ENCODE measurements around the gene BRK1.
"Not testable (repeated sequence)": the region's sequence is repeated elsewhere in the genome, so short reads cannot be mapped to it uniquely, and the experiment has no call there.

Gene BRK1

GRCh38 chr3:10135872-10136271, 20.4 kb downstream of the BRK1 start:
- H3K36me3 ChIP-seq (ENCODE audit: control insufficient read depth in 2 of 2, insufficient read depth in 1 of 2, low read length in 2 of 2); POLR2A ChIA-PET; H3K4me1 ChIP-seq (ENCODE audit: control insufficient read depth, insufficient read depth, low read length); H3K27ac ChIP-seq (ENCODE audit: extremely low read depth, low read depth, low read length); CTCF ChIA-PET; H3K4me3 ChIP-seq (ENCODE audit: low read depth, low read length); H3K9me3 ChIP-seq (ENCODE audit: control insufficient read depth, insufficient read depth, low read depth, low read length): not testable (repeated sequence)
- peak; percentile 14; the same call in 1 of the 2 replicates for TF ChIP-seq SP2 (tag by site-specific recombination; IDR thresholded peaks at IDR 0.05)

- Histone ChIP-seq H3K27ac (ENCODE audit: extremely low read depth, low read depth, low read length) (no peak overlapping the region), H3K36me3 (ENCODE audit: control insufficient read depth in 2 of 2, insufficient read depth in 1 of 2, low read length in 2 of 2) (no peaks in the 10 kb centered on the region), H3K4me3 (ENCODE audit: low read depth, low read length) (no peak overlapping the region), H3K9me3 (ENCODE audit: control insufficient read depth, insufficient read depth, low read depth, low read length) (no peaks in the 10 kb centered on the region), H3K4me1 (ENCODE audit: control insufficient read depth, insufficient read depth, low read length) (no peaks in the 10 kb centered on the region)
- POLR2A ChIA-PET: no interaction called here
- CTCF ChIA-PET: no interaction called here
- TF ChIP-seq ZNF654 (tag by site-specific recombination; IDR thresholded peaks at IDR 0.05; ENCODE audit: low read depth): no peak
- no peak for TF ChIP-seq ZNF132 (tag by site-specific recombination; IDR thresholded peaks at IDR 0.05; ENCODE audit: borderline replicate concordance)
- peak; percentile 89 for TF ChIP-seq REST (tag by site-specific recombination; IDR thresholded peaks at IDR 0.05)
These were observed 21.0 kb downstream of the BRK1 start for GRCh38 chr3:10136426-10137005.

GRCh38 chr3:10137178-10137577, 21.7 kb downstream of the BRK1 start:
- ChIA-PET CTCF (no interaction called here), POLR2A (no interaction called here)
- no peak overlapping the region for H3K27ac ChIP-seq (ENCODE audit: extremely low read depth, low read depth, low read length)

DNA sequence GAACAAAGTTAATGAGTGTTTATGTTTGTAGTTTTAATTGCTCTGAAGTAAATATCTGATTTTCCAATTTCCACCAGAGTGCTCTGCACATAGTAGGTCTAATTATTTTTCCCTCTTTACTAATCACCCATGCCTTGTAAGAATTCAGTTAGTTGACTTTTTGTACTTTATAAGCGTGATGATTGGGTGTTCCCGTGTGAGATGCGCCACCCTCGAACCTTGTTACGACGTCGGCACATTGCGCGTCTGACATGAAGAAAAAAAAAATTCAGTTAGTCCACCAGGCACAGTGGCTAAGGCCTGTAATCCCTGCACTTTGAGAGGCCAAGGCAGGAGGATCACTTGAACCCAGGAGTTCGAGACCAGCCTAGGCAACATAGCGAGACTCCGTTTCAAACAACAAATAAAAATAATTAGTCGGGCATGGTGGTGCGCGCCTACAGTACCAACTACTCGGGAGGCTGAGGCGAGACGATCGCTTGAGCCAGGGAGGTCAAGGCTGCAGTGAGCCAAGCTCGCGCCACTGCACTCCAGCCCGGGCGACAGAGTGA, 25.6 kb downstream of the BRK1 start:
- Histone ChIP-seq H3K36me3 (ENCODE audit: control insufficient read depth in 2 of 2, insufficient read depth in 1 of 2, low read length in 2 of 2) (peaks cover 11 to 25% of the 10 kb centered on the region in 2 experiments; a peak in 2 of 3 replicates), H3K9me3 (ENCODE audit: control insufficient read depth, insufficient read depth, low read depth, low read length) (no peaks in the 10 kb centered on the region), H3K4me3 (ENCODE audit: low read depth, low read length) (no peak overlapping the region), H3K4me1 (ENCODE audit: control insufficient read depth, insufficient read depth, low read length) (no peaks in the 10 kb centered on the region), H3K27ac (ENCODE audit: extremely low read depth, low read depth, low read length) (no peak overlapping the region)
- ChIA-PET CTCF (interaction anchor here (0.7 kb wide), 2 partner anchors 11 to 174 kb away, joined by 3 to 4 read pairs; no protein-coding TSS in a partner anchor), POLR2A (interaction anchor here (0.6 to 1.5 kb wide), 13 partner anchors 10 to 415 kb away, joined by 3 to 9 read pairs (median 4); partner anchors contain the start of genes BRK1, IRAK2 and SEC13)
- TF ChIP-seq SP3 (tag by site-specific recombination; IDR thresholded peaks at IDR 0.05): no peak
- no peak for TF ChIP-seq ZNF175 (tag by site-specific recombination; IDR thresholded peaks at IDR 0.05)
- TF ChIP-seq, protein P1, sequence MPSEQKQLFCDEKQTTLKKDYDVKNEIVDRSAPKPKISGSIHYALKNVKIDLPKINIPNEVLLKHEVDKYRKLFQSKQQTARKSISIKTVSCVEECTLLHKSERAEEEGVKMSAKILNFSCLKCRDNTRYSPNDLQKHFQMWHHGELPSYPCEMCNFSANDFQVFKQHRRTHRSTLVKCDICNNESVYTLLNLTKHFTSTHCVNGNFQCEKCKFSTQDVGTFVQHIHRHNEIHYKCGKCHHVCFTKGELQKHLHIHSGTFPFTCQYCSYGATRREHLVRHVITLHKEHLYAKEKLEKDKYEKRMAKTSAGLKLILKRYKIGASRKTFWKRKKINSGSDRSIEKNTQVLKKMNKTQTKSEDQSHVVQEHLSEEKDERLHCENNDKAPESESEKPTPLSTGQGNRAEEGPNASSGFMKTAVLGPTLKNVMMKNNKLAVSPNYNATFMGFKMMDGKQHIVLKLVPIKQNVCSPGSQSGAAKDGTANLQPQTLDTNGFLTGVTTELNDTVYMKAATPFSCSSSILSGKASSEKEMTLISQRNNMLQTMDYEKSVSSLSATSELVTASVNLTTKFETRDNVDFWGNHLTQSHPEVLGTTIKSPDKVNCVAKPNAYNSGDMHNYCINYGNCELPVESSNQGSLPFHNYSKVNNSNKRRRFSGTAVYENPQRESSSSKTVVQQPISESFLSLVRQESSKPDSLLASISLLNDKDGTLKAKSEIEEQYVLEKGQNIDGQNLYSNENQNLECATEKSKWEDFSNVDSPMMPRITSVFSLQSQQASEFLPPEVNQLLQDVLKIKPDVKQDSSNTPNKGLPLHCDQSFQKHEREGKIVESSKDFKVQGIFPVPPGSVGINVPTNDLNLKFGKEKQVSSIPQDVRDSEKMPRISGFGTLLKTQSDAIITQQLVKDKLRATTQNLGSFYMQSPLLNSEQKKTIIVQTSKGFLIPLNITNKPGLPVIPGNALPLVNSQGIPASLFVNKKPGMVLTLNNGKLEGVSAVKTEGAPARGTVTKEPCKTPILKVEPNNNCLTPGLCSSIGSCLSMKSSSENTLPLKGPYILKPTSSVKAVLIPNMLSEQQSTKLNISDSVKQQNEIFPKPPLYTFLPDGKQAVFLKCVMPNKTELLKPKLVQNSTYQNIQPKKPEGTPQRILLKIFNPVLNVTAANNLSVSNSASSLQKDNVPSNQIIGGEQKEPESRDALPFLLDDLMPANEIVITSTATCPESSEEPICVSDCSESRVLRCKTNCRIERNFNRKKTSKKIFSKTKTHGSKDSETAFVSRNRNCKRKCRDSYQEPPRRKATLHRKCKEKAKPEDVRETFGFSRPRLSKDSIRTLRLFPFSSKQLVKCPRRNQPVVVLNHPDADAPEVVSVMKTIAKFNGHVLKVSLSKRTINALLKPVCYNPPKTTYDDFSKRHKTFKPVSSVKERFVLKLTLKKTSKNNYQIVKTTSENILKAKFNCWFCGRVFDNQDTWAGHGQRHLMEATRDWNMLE (tag by site-specific recombination; conservative IDR thresholded peaks at IDR 0.05; ENCODE audit: low read depth): peak; percentile 41; the same call in 1 of the 2 replicates
- TF ChIP-seq ZNF529 (tag by site-specific recombination; IDR thresholded peaks at IDR 0.05; ENCODE audit: insufficient replicate concordance): no peak
- TF ChIP-seq ZNF146 (tag by site-specific recombination; IDR thresholded peaks at IDR 0.05): no peak

More at GRCh38 chr3:10137178-10137577, 21.7 kb downstream of the BRK1 start:
- Histone ChIP-seq H3K36me3 (ENCODE audit: control insufficient read depth in 2 of 2, insufficient read depth in 1 of 2, low read length in 2 of 2) (no peaks in the 10 kb centered on the region), H3K4me1 (ENCODE audit: control insufficient read depth, insufficient read depth, low read length) (no peaks in the 10 kb centered on the region), H3K9me3 (ENCODE audit: control insufficient read depth, insufficient read depth, low read depth, low read length) (no peaks in the 10 kb centered on the region), H3K4me3 (ENCODE audit: low read depth, low read length) (no peak overlapping the region)
- TF ChIP-seq ZNF37A (tag by site-specific recombination; IDR thresholded peaks at IDR 0.05): no peak
- TF ChIP-seq AEBP2 (tag by site-specific recombination; IDR thresholded peaks at IDR 0.05; ENCODE audit: borderline replicate concordance): no peak
- TF ChIP-seq ZNF658 (tag by site-specific recombination; IDR thresholded peaks at IDR 0.05): no peak
- TF ChIP-seq ZNF394 (tag by site-specific recombination; IDR thresholded peaks at IDR 0.05; ENCODE audit: borderline replicate concordance): no peak
- no peak for TF ChIP-seq ZNF529 (tag by site-specific recombination; IDR thresholded peaks at IDR 0.05; ENCODE audit: insufficient replicate concordance)
- no peak for TF ChIP-seq EGR2 (tag by site-specific recombination; IDR thresholded peaks at IDR 0.05; ENCODE audit: low read depth)
- TF ChIP-seq ZNF792 (tag by site-specific recombination; IDR thresholded peaks at IDR 0.05): no peak
- TF ChIP-seq BCL11B (tag by site-specific recombination; IDR thresholded peaks at IDR 0.05; ENCODE audit: low read depth): no peak
- no peak for TF ChIP-seq ZNF175 (tag by site-specific recombination; IDR thresholded peaks at IDR 0.05)
- TF ChIP-seq SALL2 (tag by site-specific recombination; IDR thresholded peaks at IDR 0.05; ENCODE audit: borderline replicate concordance): no peak
- no peak for TF ChIP-seq ZNF133 (tag by site-specific recombination; IDR thresholded peaks at IDR 0.05)
- no peak for TF ChIP-seq ZNF747 (tag by site-specific recombination; IDR thresholded peaks at IDR 0.05)
- no peak for TF ChIP-seq ZBTB8A (tag by site-specific recombination; IDR thresholded peaks at IDR 0.05)
- no peak for TF ChIP-seq GLIS1 (tag by site-specific recombination; IDR thresholded peaks at IDR 0.05)
- TF ChIP-seq ZBTB48 (tag by site-specific recombination; IDR thresholded peaks at IDR 0.05): no peak
- no peak for TF ChIP-seq ZSCAN23 (tag by site-specific recombination; IDR thresholded peaks at IDR 0.05)

All from HEK293 (cell line).